HG03139 (cell line): ENCODE measurements around the gene PPFIA2.
A peak's percentile ranks its signal among the peaks of the same experiment; 100 is the strongest.

Experiments
- ATAC-seq: cut with Tn5 transposase; IDR thresholded peaks from one replicate; pipeline ENCODE4 v1.9.1; 2021; ENCODE audit not compliant: unreplicated experiment

The PPFIA2 gene

DNA sequence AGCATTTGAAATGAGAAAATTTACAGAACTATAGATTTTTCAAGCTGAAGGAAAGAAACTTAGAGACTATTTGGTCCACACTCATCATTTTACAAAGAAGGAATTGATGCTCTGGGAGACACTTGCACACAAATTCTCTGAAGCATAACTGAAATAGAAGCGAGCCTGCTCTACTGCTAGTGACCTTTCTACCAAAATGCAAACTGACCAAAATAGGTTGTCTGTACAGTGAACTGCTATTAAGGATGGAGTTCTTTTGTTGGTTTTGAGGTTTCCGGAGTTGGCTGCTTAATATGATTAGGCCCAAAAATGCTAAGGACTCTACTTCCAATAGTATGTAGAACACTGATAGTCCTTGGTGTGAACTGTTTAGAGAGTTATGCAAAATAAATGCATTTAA is 194.9 kb downstream of the PPFIA2 start:
- no peak for ATAC-seq

DNA sequence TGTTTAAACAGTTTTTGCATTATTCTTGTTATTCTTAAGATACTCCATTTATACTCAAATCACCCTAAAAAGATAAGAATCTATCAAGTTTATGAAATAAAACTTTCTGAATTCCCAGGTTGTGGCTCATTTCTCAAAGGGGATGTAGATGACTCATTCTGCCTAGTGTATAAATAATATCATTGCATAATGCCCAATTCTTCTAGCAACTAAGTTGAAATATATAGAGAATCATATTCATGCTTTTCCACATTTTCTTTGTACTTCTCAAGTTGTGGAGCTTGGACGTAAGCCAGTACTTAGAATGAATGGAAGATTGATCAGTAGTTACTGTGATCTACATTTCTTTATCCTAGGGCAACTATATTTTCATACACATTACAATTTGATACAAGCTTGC is 201.1 kb downstream of the PPFIA2 start:
- ATAC-seq, result no peak

DNA sequence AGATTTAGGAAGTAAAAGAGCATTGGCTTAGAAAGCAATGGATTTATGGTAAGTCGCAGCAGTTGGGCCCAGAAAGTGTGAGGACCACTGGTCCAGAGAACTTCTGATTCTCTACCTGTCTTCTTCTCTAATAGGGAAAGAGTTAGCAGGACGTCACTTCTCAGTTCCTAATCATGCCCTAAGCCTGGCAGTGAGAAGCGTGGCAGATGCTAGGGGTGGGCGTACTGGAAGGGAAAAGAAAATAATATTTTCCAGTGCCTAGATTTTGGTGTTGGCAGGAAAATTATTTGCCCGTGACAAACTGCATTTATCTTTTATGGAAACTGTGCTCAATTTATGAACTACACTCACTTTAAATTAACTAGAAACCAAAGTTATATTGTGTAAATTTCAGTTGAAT is 212.3 kb downstream of the PPFIA2 start:
- no peak for ATAC-seq

DNA sequence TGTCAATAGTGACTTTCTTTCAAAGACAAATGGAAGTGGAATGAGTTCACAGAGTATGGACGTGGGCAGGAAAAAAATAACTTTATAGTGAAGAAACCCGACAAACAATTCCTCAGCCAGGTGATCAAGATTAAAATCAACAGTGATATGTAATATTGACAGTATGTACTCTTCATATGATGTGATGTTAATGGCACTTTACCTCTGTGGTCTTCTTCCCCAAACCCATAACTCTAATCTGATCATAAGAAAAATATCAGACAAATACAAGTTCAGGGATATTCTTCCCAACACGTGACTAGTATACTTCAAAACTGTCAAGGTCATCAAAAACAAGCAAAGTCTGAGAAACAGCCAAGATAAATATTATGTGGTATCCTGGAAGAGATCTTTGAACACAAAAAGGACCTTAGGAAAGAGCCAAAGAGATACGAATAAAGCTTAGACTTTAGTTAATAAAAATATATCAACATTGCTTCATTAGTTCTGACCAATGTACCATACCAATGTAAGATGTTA is 215.5 kb downstream of the PPFIA2 start:
- no peak for ATAC-seq

DNA sequence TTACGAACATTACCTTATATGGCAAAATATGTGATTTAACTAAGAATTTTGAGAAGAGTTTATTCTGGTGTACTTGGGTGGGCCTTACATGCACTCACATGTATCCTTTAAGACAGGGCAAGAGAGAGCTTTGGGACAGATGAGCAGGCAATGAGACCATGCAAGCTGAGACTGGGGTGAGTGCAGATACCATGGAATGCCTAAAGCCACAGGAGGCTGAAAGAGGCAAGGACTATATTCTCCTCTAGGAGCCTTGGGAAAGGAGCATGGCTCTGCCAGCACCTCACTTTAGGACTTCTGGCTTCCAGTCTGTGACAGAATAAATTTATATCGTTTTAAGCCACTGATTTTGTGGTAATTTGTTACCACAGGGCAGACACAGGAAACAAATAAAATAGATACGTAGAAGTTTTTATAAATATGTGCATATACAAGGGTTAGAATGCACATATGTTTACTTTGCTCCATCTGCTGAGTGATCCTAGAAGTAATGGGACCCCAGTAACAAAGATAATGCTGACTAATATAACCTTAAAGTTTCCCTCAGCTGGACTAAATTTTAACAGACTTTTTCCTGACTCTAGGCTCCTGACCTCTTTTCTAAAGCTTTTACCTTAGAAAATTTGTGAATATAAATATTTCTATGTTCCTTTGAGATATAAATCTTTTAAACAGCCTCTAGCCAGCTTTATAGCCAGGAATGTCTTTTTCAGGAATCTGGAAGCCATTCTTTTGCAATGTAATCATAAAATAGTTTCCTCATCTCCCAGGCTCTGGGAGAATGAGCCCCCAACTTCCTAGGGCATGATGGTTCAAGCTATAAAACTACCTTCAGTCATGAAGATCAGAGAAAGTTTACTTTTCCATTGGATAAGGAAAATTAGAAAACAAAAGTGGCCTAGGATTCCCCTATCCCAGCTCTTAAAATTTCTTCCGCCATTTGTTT is 216.8 kb downstream of the PPFIA2 start:
- no peak for ATAC-seq

DNA sequence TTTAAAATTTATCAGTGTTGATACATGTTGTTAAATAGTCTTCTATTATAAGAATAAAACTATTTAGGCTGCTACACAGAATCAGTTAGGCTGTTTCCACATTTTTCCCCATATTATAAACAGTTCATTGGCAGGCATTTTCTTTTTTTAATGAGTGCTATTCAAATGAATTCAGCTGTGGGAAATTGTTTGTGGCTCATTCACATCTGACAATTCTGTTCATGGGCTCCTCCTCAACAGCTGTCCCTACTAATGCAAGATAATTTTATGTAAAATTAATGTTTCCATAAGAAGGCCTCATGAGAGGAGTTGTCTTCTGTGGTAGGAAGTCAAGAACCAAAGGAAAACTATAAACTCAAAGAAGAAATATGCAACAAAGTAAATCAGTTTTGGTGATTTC is 218.0 kb downstream of the PPFIA2 start:
- no peak for ATAC-seq

DNA sequence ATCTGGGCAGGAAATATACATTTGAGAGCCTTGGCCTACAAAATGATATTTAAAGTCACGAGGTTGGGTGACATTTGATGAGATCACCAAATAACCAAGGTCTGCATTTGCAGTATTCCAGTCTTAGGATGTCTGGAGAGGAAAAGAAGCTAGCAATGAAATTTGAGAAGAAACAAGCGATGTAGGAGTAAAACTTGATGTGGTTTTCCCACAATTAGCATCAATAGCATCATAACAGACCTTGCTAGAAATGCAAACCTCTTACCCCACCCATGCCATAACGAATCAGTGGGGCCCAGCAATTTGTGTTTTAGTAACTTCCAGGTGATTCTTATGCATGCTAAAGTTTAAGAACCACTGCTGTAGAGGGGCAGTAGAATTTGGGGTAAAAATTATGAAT is 219.9 kb downstream of the PPFIA2 start:
- no peak for ATAC-seq

DNA sequence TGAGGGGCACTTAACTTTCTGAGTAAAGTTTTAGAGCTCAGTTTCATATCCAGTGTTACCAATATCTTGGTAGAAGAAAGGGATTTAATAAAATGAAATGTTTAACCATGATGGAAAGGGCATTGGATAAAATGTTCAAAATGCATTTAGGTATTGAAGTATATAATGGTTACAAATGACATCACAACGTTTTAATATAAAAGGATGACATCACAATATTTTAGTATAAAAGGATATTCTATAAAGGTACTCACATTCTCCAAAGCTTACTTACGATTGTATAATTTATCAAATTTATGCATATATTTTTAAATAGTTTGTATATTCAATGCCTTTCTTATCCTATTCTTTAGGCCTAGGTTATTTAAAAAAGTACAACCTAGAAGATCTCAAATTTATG is 226.1 kb downstream of the PPFIA2 start:
- no peak for ATAC-seq

DNA sequence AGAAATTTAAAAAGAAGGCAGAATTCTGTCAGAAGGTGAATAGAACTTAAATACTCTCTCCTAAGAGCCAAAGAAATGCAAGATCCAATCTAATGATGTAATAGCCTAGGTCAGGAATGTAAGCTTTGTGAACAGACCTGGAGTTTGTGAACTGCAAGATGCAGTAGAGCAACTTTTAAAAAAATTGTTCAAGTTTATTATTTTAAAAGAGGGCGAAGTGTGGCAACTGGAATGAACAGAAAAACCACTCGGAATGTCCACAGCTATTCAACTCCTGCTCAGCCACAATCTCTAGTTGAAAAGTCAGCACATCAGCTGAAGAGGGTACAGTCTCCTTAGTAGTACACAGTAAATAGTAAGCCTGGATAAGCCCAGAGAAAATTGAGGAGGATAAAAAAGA is 228.8 kb downstream of the PPFIA2 start:
- no peak for ATAC-seq

DNA sequence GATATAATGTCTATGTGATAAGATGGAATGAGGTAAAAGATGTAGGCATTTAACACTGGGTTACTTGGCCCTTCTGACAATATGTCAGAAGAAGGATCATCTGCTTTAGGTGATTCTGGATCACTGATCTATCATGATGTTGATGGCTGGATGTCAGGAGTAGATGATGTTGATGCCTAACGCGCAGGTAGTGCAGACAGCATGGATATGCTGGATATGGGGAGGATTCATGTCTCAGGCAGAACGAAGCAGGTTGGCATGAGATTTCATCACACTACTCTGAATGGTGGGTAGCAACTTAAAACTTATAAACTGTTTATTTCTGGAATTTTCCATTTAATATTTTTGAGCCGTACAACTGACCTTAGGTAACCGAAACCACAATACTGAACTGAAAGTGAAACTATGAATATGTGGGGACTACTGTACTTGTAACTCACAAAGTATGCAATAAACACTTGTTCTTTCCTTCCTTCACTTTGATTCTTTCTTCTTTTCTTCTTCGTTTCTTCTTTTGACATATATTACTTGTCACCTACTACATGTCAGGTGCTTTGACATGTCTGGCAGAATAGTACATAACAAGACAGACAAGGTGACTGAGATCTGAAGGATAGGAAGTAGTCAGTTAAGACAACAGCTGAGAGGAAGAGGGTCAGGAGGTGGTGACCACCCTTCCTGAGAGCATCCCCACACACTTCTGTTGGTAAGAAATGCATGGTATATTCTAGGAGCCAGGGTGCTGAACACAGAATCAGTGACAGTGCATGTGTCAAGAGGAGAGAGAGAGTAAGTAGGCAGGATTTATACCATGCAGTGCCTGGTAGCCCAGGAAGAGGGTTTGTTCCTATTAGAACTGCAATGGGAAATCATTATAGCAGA is 238.8 kb downstream of the PPFIA2 start:
- peak; percentile 51 for ATAC-seq

DNA sequence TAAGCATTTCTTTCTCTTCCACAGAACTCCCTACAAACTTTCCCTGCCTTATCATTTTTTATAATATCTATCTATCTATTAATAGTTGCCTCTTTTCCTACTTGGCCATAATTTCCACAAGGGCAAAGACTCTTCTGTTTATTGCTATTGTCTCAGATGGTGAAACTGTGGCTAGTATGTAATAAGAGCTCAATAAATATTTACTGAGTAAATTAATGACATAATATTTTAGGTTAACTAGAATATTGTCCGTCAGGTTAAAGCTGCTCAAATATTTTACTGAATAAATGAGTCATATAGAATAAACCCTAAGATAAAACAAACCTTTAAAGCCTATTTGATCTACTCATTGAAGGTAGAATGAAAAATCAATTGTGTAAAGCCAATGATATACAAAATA is 240.5 kb downstream of the PPFIA2 start:
- ATAC-seq, result no peak

DNA sequence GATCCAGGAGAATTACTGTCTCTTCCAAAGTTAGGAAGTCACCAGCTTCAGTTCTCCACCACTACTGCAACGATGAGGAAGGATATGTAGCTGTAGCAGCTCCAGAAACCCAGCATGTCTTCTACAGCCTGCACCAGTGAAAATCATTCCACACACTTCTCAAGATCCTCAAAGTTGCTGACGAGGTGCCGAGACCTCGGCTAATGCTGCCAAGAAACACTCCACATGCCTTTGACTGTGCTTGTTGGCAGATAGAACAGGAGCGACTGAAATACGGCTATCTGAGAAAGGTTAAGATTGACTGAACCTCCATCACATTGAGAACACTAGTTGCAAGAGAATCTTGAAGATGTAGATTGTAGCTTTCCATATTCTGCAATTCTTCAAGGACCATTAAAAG is 241.9 kb downstream of the PPFIA2 start:
- no peak for ATAC-seq

DNA sequence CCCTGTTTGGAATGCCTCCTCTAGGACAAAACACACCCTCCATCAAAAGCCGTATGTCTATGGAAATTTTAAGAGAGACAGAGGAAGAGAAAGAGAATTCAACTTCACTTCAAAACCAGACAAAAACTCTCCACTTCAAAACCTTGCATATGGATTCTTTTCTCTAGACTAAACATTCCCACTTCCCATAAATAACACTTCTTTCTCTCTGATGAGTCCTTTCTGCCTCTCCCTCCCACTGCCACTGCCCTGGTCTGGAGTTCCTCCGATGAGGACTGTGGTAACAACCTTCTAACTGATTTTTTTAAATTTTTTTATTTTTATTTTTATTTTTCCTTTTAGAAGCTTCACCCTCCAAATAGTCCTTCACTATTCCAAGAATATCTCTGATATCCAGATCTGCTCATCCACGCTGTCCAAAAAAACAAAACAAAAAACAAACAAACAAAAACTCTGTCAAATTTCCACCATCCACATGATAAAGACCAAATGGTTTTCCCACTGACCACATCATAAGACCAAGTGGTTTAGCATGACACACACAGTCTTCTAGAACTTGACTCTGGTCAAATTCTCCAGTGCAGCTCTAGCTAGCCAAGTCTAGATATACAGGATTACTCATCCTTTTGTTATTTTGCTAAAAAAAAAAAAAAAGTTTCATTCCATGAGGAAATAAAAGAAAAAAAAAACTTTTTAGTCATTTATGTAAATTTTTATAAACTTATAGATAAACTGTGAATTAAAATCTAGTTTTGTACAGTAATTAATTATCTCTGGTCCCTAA is 256.0 kb downstream of the PPFIA2 start:
- no peak for ATAC-seq

DNA sequence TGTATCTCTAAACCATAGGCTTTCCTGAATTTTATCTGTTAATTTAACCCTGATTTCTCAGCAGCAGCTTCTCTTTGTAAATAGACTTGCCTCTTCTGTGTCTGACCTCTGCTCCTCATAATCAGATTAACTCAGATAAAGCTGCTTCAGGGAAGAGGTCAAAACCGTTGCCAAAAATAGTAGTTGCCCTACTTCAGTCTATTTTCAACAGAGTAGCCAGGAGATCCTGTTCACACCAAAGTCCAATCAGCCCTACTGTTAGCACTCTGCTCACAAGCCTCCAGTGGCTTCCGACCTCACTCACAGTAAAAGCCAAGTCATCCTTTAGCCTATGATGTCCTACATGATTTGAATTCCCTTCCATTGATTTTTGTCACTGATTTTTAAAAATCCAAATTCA is 258.4 kb downstream of the PPFIA2 start:
- no peak for ATAC-seq

DNA sequence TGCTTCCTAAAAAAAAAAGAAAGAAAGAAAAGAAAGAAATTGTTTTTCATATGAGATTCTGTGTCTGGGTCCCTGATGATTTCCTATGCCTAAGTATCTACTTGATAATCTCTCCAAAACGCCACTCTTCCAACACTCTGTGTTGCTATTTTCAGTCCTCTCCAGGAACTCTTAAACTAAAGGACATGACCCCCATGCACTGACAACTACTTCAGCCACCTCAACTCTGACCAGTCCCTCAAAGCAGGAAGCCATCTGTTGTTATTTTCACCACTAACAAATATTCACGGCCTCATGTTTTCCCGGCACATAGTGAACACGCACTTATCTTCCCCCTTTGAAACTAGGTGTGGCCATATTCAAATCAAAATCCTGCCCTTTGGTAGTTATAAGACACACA is 259.3 kb downstream of the PPFIA2 start:
- no peak for ATAC-seq

DNA sequence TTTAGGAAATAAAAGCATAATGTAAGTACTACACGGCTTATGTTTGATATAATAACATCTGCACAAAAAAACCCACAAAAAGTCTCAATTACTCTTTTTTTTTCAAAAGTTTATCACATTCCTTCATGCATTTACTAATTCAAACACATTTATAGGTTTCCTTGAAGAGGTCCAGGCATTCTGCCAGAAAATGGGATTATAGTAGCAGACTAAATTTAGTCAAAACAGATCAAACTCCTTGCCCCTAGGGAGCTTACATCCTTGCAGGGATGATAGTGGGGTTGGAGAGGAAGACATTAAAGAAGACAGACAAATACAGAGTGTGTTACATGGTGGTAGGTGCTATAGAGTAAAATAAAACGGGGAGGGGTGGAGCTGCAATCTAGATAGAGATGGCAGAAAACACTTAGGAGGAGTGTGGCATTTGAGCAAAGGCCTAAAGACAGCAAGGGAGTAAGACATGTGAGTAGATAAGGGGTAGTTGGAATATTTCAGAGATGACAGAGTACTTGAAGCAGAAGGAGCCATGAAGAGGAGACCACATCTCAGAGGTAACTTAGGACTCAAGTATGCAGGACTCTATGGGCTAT is 266.9 kb downstream of the PPFIA2 start:
- no peak for ATAC-seq

DNA sequence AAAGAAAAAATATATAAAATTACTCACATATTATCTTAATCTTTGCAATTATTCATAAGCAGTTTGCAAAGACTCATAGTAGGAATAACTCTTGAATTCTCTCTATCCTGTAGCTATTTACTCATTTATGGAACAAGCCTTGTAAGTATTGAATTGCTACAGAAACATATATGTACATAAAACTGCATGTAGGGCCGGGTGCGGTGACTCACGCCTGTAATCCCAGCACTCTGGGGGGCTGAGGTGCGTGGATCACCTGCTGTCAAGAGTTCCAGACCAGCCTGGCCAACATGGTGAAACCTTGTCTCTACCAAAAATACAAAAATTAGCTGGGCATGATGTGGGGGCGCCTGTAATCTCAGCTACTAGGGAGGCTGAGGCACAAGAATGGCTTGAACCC is 286.2 kb downstream of the PPFIA2 start:
- no peak for ATAC-seq

DNA sequence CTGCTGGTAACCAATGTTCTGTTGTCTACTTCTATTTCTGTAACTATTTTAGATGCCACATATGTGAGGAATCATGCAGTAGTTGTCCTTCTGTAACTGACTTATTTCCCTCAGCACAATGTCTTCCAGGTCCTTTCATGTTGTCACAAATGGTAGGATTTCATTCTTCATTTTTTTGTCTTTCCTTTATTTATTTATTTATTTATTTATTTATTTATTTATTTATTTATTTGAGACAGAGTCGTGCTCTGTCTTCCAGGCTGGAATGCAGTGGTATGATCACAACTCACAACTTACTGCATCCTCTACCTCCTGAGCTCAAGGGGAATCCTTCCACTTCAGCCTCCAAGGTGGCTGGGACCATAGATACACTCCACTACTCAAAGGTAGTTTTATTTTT is 288.2 kb downstream of the PPFIA2 start:
- no peak for ATAC-seq

DNA sequence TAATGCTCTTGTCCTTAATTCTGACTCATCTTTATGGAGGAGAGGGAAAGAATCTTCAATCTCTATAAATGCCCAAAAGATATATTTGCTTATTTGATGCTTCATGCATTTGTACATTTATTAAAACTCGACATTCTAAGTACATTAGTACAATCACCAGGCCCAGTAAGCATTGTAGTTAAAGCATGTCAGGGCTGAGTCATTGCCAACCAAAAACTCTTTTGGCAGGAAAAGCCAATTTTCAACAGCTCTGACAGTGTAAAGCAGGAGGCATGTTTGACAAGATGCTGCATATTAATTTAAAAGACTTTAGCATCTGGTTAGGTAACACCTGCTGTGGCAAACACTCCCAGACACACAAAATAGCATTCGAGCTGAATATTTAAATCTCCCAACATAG is 290.9 kb downstream of the PPFIA2 start:
- no peak for ATAC-seq

DNA sequence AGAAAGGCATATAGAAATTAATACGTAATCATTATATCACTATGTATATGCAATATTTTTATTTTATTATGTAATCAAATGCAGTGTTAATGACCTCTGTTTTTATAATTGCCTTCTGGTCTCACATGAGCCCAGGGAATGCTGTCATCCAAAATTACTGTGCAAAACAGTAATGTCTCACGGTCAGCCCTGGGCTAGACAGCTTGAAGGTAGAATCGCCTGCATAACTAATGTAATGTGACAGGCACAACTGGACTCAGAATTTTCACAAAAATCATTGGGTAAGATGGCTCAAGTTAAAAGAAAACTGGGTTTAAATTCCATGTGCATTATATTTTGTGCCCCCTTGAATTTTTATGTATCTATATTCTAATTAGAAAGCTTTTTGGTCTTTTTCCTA is 293.3 kb downstream of the PPFIA2 start:
- ATAC-seq, result no peak

DNA sequence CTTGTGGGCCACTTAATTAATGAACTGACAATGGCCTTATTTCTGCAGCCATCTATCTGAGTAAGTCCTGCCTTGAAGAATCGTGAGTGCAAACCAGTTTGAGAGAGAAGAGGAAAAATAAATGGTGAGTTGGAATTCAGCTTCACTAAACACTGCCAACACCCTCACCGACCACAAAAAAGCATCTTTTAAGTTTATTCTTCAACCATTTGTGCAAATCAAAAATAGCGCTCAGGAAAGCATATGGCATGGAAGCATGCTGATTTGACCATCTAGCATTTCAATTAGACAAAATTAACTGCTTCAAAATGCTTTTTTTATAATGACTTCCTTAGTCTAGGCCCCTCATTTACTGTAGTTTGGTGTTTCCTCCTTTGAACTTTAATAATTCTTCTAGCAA is 294.0 kb downstream of the PPFIA2 start:
- no peak for ATAC-seq
